D721Med (cell line): Measurements from ENCODE around the gene HNRNPLL.
"Not testable (repeated sequence)": the region's sequence is repeated elsewhere in the genome, so short reads cannot be mapped to it uniquely, and the experiment has no call there.

Experiments used
- DNase-seq: peaks from one replicate; pipeline ENCODE4 v3.0.0; 2011; ENCODE audit warnings: low spot score; ENCODE audit not compliant: insufficient read length
- FAIRE-seq: peaks from 2 replicates; lab custom pipeline; 2011; peaks lifted over from hg19 to GRCh38; lab: Jason Lieb, UNC
- CTCF ChIP-seq: IDR thresholded peaks from 2 replicates; pipeline ENCODE4 v1.5.1; 2012; ENCODE audit warnings: mild to moderate bottlenecking, control low read depth; ENCODE audit not compliant: insufficient read depth; ENCODE audit errors: missing control alignments

HNRNPLL gene

GRCh38 chr2:38617301-38617700 is 14.6 kb upstream of the HNRNPLL start:
- no peak for TF ChIP-seq CTCF
- FAIRE-seq, result no peak
- no peak for DNase-seq

DNA sequence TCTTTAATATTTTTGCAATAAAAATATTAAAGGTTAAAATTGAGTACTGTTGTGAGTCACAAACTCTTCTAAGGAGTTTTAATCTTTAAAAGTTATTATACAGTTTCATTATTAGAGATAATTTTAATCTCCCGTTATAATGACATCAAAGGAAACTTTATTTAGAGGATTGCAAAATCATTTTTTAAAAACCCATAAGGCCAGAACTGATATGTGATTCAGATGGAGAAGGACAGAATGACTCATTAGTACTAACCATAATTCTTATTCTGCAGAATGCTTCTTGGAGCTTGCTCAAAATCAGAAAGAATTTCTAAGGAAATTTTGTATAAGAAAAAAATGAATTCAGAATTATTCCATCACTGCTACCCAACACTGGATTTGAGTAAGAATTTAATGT is 12.5 kb upstream of the HNRNPLL start:
- DNase-seq, result no peak
- TF ChIP-seq CTCF, result no peak
- FAIRE-seq, result no peak

GRCh38 chr2:38613849-38614213 is 11.1 kb upstream of the HNRNPLL start:
- DNase-seq, result no peak
- no peak for TF ChIP-seq CTCF
- no peak for FAIRE-seq

- FAIRE-seq, result no peak
- DNase-seq, result no peak
- no peak for TF ChIP-seq CTCF
Measured at GRCh38 chr2:38613126-38613848, 10.6 kb upstream of the HNRNPLL start.

- DNase-seq, result no peak
- FAIRE-seq, result no peak
Measured at GRCh38 chr2:38610851-38611801, 8.4 kb upstream of the HNRNPLL start.

DNA sequence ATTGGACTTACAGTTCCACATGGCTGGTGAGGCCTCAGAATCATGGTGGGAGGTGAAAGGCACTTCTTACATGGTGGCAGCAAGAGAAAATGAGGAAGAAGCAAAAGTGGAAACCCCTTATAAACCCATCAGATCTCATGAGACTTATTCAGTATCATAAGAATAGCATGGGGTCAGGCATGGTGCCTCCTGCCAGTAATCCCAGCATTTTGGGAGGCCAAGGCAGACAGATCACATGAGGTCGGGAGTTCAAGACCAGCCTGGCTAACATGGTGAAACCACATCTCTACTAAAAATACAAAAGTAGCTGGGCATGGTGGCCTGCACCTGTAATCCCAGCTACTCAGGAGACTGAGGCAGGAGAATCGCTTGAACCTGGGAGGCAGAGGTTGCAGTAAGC is 6.5 kb upstream of the HNRNPLL start:
- DNase-seq, FAIRE-seq: not testable (repeated sequence)

More at GRCh38 chr2:38610851-38611801, 8.4 kb upstream of the HNRNPLL start:
- TF ChIP-seq CTCF, result no peak

GRCh38 chr2:38608755-38609154 is 6.0 kb upstream of the HNRNPLL start:
- no peak for TF ChIP-seq CTCF
- DNase-seq (no peak), FAIRE-seq (no peak)
